Esophagus (tissue), 2 donors: ENCODE results near the gene ADI1. TPM values are rescaled to one million over a fixed set of nuclear protein-coding genes. Genes with fewer than 3 reads are reported as not detected.

Source experiments
- H3K27ac ChIP-seq, 2 donors: one replicate each; pipeline ENCODE4 v1.5.1; 2013; ENCODE audit warnings: low read depth in 2 of 2, mild to moderate bottlenecking in 2 of 2, inconsistent platforms in 1 of 2, low read length in 1 of 2, moderate library complexity in 1 of 2
- H3K27me3 ChIP-seq, 2 donors: one replicate each; pipeline ENCODE4 v1.6.1; 2013; ENCODE audit warnings: low read length in 2 of 2, control low read depth in 1 of 2, mild to moderate bottlenecking in 1 of 2; ENCODE audit not compliant: insufficient read depth in 2 of 2, control insufficient read depth in 1 of 2
- H3K36me3 ChIP-seq, 2 donors: one replicate each; pipeline ENCODE4 v1.6.1; 2013; ENCODE audit warnings: low read length in 1 of 2; ENCODE audit not compliant: control insufficient read depth in 2 of 2, insufficient read depth in 2 of 2
- H3K4me1 ChIP-seq, 2 donors: one replicate each; pipeline ENCODE4 v1.6.1; 2013; ENCODE audit warnings: low read length in 1 of 2; ENCODE audit not compliant: control insufficient read depth in 2 of 2, insufficient read depth in 2 of 2
- H3K4me3 ChIP-seq, 2 donors: one replicate each; pipeline ENCODE4 v1.5.1; 2013; ENCODE audit warnings: low read length in 2 of 2, mild to moderate bottlenecking in 2 of 2, low read depth in 1 of 2, moderate library complexity in 1 of 2
- H3K9me3 ChIP-seq, 2 donors: one replicate each; pipeline ENCODE4 v1.6.1; 2013; ENCODE audit warnings: mild to moderate bottlenecking in 2 of 2, low read depth in 1 of 2, low read length in 1 of 2, moderate library complexity in 1 of 2; ENCODE audit not compliant: control insufficient read depth in 2 of 2, insufficient read depth in 1 of 2
- WGBS, 2 donors: extraction: QIAGEN DNeasy Blood & Tissue Kit; methylation state at CpG; one replicate each; pipeline ENCODE4 v1.1.7; 2013; 5-methylcytosine and 5-hydroxymethylcytosine counted together
- polyA plus RNA-seq, 2 donors: library from polyadenylated mRNA; stranded (reverse); fragments of 200-250 nt; gene quantifications; one replicate each; pipeline ENCODE4 v1.2.3, GENCODE V29; 2013
- donor health status: healthy with polysubstance abuse.
- donor health status: Bipolar disorder and iron deficiency.

The ADI1 gene
- polyA plus RNA-seq, 2 donors = 25.7 to 41.8 TPM

DNA sequence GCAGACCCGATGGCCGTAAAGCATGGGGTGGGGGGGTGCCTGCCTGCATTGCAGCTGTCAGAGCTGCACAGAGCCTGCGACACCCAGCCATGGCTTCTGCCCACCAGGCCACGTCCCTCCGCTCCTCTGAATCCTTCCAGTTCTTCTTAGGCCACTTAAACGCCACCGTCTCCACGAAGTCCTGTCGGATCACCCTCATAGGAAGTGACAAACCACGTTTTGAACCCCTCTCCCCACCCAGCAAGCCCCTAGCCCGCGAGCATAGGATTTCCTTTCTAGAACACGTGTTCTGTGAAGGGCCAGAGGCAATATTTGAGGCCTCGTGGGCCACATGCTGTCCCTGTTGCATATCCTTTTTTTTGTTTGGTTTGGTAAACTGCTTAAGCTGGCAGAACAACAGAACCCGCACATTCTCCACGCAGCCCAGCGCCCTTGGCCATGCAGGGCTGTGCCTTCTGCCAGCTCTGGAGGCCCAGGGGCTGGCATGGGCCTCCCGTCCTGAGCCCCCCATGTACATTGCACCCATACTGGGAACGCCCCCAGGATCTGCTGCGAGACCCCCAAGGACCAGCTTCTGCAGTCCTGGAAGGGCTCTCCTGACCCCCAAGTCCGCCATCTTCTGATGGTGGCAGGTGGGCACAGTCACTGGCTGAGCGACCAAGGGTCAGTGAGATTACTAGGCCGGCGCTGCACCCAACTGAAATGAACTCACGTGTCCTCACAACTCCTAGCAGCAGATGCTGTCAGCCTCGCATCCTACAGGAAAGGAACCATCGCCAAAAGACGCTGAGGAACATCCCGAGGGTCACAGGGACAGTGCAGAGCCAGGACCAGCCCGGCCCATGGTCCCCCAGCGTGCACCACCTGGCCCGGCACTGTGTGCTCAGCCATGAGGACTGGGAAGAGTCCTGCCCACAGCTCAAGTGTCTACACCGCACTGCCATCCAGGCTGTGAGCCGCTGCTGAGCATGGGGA is 35.1 kb downstream of the ADI1 start:
- H3K36me3 ChIP-seq = peaks cover 4 to 27% of the 10 kb centered on the region in 2 donors
- H3K9me3 ChIP-seq = no peaks in the 10 kb centered on the region
- no peaks in the 10 kb centered on the region for H3K27me3 ChIP-seq
- no peak overlapping the region for H3K4me3 ChIP-seq
- 94 to 95% methylated on average over 34 of the region's 34 CpGs for WGBS, 2 donors
- H3K4me1 ChIP-seq = peaks cover 0 to 6% of the 10 kb centered on the region in 2 donors
- H3K27ac ChIP-seq = no peak overlapping the region

DNA sequence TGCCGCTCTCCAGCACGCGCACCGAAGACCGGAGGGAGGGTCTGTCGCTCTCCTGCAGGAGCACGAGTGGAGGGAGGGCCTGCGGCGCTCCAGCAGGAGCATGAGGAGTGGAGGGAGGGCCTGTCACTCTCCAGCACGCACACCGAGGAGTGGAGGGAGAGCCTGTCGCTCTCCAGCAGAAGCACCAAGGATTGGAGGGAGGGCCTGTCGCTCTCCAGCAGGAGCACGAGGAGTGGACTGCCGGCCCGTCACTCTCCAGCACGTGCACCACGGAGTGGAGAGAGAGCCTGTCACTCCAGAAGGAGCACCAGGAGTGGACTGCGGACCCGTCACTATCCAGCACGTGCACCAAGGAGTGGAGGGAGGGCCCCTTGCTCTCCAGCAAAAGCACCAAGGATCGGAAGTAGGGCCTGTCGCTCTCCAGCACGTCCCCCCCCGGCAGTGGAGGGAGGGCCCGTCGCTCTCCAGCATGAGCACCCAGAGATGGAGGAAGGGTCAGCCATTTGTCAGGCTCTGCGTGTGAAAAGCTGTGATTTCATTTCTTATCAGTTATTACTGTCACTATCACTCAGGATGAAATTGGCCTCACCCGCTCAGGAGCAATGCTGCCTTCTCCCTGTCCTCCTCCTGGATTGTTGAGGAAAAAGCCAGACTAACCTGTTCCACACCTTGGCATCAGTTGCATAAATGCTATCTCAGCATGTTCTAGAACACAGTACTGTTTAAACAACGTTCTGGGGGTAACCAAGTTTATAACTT is 35.9 kb downstream of the ADI1 start:
- no peak overlapping the region for H3K4me3 ChIP-seq
- no peak overlapping the region for H3K27ac ChIP-seq
- H3K4me1 ChIP-seq = peaks cover 0 to 6% of the 10 kb centered on the region in 2 donors
- H3K36me3 ChIP-seq = peaks cover 9 to 35% of the 10 kb centered on the region in 2 donors
- no peaks in the 10 kb centered on the region for H3K9me3 ChIP-seq
- WGBS, 2 donors = 77 to 82% methylated on average over 30 of the region's 30 CpGs
- no peaks in the 10 kb centered on the region for H3K27me3 ChIP-seq

DNA sequence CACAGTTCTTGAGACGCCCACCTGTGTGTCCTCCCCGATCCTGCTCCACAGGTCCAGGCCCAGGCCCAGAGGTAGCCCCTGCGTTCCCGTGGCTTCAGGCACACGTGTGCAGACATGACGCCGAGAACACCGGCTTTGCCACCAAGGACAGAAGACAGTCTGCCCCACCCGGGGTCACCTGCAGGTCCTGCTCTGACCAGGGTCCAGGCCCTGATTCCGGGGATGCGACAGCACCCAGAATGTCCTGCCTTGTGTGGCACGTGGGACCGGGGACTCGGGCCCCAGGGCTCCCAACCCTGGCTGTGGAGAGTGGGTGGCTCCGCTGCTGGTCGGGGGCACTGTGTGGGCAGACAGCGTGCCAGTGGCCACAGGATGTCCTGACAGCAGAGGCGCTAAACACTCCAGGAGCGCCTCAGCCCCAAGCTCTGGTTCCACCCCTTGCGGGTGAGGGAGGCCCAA is 36.9 kb downstream of the ADI1 start:
- H3K27ac ChIP-seq = no peak overlapping the region
- H3K4me1 ChIP-seq = peaks cover 0 to 6% of the 10 kb centered on the region in 2 donors
- peaks cover 9 to 39% of the 10 kb centered on the region in 2 donors for H3K36me3 ChIP-seq
- H3K4me3 ChIP-seq = no peak overlapping the region
- no peaks in the 10 kb centered on the region for H3K9me3 ChIP-seq
- 95% methylated on average over 20 of the region's 20 CpGs for WGBS, 2 donors
- no peaks in the 10 kb centered on the region for H3K27me3 ChIP-seq

DNA sequence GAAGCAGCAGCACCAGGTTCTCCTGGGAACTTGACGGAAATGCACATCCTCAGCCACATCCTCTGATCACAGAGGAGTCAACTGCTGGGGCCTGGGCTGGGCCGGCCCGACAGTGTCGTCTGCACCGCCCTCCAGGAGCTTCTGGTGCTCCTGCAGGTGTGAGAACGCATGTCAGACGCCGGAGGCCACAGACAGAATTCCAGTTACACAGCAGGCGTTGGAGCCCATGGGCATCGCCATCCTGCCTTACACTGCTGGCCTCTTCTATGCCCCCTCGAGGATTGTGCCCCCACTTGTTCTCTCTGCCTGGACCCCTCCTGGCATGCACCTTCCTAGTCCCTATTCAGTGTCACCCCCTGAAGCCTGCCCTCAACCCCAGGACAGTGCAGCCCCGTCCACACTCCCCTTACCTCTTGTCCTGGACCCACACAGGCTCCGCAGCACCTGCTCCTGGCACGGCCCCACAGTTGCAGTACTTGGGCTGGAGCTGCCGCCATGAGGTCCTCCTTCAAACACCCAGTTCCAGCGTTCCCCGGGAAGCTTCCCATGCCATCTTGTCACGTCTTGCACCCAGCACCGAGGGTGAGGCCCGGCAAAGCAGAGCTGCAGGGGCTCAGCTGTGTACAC is 37.5 kb downstream of the ADI1 start:
- H3K36me3 ChIP-seq = peaks cover 9 to 39% of the 10 kb centered on the region in 2 donors
- H3K27me3 ChIP-seq = no peaks in the 10 kb centered on the region
- no peak overlapping the region for H3K4me3 ChIP-seq
- no peak overlapping the region for H3K27ac ChIP-seq
- peaks cover 0 to 6% of the 10 kb centered on the region in 2 donors for H3K4me1 ChIP-seq
- H3K9me3 ChIP-seq = no peaks in the 10 kb centered on the region
- WGBS, 2 donors = 95% methylated on average over 20 of the region's 20 CpGs

DNA sequence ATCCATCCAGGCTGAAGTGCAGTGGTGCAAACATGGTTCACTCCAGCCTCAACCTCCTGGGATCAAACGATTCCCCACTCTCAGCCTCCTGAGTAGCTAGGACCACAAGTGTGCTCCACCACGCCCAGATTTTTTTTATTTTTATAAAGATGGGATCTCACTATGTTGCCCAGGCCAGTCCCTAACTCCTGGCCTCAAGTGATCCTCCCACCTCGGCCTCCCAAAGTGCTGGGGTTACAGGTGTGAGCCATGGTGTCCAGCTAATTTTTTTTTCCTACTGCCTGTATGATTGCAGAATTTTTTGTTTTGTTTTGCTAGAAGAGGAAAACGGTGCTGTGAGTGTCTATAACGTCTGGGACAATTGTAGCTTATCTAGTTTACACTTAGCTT is 38.3 kb downstream of the ADI1 start:
- H3K27ac ChIP-seq = no peak overlapping the region
- peaks cover 0 to 6% of the 10 kb centered on the region in 2 donors for H3K4me1 ChIP-seq
- peaks cover 9 to 39% of the 10 kb centered on the region in 2 donors for H3K36me3 ChIP-seq
- no peaks in the 10 kb centered on the region for H3K9me3 ChIP-seq
- no peaks in the 10 kb centered on the region for H3K27me3 ChIP-seq
- WGBS, 2 donors = 77 to 84% methylated on average over 5 of the region's 5 CpGs
- no peak overlapping the region for H3K4me3 ChIP-seq

DNA sequence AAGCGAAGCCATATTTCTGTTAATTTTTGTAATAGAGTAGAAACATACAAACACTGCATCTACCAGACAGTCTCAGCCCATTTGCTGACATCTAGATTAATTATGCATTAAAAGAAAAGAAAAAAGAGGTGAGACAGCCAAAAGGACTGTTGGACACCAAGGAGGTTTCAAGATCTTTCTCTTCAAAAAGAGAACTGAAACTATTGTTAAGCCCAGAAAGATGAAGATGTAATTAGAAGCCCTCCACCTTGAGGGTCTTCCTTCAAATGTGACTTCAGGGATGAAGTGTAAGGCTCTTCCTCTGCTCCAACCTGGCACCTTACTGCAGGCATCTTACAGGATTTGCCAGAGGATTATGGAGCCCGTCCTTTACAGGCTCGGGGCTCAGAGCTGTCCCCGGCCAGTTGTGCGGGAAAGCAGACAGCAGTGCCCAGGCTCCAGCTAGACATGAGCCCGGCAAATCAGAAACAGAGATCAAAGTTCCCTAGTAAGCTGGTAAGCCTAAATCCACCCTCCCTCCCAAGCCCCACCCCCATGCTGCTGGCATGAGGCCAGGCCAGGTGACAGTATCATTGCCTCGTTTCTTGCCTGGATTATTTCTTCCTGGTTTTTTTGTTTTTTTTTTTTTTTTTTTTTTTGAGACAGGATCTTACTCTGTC is 38.9 kb downstream of the ADI1 start:
- Histone ChIP-seq H3K4me1 (peaks cover 0 to 6% of the 10 kb centered on the region in 2 donors), H3K9me3 (no peaks in the 10 kb centered on the region), H3K36me3 (peaks cover 9 to 42% of the 10 kb centered on the region in 2 donors), H3K4me3 (no peak overlapping the region), H3K27ac (no peak overlapping the region), H3K27me3 (no peaks in the 10 kb centered on the region)
- WGBS, 2 donors = 47 to 55% methylated on average over 7 of the region's 7 CpGs

DNA sequence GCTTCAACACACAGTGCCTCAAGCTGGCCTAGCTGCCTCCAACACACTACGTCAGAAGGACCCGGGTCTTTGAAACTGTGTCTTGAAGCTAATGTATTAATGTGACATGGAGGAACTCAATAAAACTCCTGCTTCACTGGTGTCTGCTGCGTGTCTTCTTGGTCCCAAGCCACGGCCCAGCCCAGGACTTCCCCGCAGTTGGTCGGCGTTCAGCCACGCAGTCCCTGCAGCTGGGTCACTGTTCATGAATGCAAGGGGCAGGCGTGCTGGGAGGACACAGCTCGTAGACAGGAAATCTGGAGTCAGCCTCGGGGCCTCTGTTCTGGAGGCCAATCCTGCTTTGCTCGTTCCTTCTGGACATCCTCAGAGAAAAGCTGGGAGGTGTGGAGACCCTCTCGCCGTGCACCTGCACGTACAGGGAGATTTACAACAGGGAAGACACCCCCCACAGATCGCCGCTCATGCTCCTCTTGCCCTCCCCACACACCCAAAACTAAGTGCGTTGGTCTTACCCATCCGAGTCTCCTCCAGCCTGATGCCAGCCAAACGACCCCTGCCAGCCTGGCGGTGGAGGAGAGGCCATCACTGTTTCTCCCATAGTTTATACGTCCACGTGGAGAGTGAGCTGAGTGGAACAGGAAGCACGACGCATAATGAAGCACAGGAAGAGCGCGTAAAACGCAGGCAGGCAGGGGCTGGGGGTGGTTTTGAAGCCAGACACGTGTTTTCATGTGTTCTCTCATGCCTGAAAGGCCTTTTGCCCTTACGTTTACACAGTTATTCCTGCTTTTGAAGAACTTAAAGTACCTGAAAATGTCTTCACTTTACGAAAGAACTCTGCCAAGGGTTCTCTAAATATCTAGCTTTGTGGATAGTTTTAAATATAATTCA is 39.7 kb downstream of the ADI1 start:
- Histone ChIP-seq H3K9me3 (no peaks in the 10 kb centered on the region), H3K27me3 (no peaks in the 10 kb centered on the region), H3K27ac (no peak overlapping the region), H3K36me3 (peaks cover 9 to 43% of the 10 kb centered on the region in 2 donors), H3K4me1 (peaks cover 0 to 6% of the 10 kb centered on the region in 2 donors), H3K4me3 (no peak overlapping the region)
- 86% methylated on average over 31 of the region's 31 CpGs for WGBS, 2 donors

DNA sequence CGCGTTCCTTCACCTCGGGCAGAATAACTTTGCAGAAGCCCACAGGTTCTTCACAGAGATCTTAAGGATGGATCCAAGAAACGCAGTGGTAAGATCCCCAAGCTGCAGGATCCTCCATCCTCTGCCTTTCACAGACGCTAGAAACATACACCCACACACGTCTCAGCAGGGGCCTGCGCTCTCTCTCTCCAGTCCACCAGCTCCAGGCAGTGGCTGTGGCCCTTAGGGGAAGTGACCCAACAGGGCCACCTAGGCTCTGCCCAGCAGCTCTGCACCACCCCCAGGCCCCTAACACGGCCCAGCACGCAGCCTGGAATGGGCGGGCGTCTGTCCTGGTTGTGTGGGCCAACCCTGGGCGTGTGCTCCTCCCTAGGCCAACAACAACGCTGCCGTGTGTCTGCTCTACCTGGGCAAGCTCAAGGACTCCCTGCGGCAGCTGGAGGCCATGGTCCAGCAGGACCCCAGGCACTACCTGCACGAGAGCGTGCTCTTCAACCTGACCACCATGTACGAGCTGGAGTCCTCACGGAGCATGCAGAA is 40.4 kb downstream of the ADI1 start:
- Histone ChIP-seq H3K4me3 (no peak overlapping the region), H3K27ac (no peak overlapping the region), H3K36me3 (peaks cover 11 to 46% of the 10 kb centered on the region in 2 donors), H3K4me1 (peaks cover 0 to 6% of the 10 kb centered on the region in 2 donors), H3K27me3 (no peaks in the 10 kb centered on the region), H3K9me3 (no peaks in the 10 kb centered on the region)
- 87 to 92% methylated on average over 19 of the region's 19 CpGs for WGBS, 2 donors
